B cell (primary cell): ENCODE measurements around the gene RAB3IL1. TPM values are rescaled to one million over a fixed set of nuclear protein-coding genes. Genes with fewer than 3 reads are reported as not detected.

Experiments
- ATAC-seq: fragments of 200-7000 bp; cut with Tn5 transposase; one replicate; pipeline ENCODE4 v1.10.0; 2021; ENCODE audit warnings: low read depth, mild to moderate bottlenecking, moderate number of reproducible peaks, moderate library complexity
- CTCF ChIA-PET: fragments of 350-600 bp; sonication (Branson Sonifier 250); formaldehyde crosslinking; loops from one replicate; lab custom pipeline; 2021; ENCODE audit warnings: antibody characterized with exemption, inconsistent platforms; lab: Charles Lee
- POLR2A ChIA-PET: fragments of 350-600 bp; sonication (Branson Sonifier 250); formaldehyde crosslinking; loops from one replicate; lab custom pipeline; 2021; ENCODE audit warnings: antibody characterized with exemption; lab: Charles Lee
- DNase-seq: peaks from one replicate; pipeline ENCODE4 v3.0.0; 2013
- H2AFZ ChIP-seq: 2 replicates; pipeline ENCODE4 v1.6.1; 2012; ENCODE audit warnings: mild to moderate bottlenecking, low read depth, low read length; ENCODE audit not compliant: insufficient read depth, poor library complexity, severe bottlenecking
- H3K27ac ChIP-seq, 2 donors: 1 replicate in 1 of 2; 2 replicates in 1 of 2; pipeline ENCODE4 v1.5.1; 2012 to 2013; ENCODE audit warnings: low read length in 2 of 2, mild to moderate bottlenecking in 2 of 2, moderate library complexity in 1 of 2
- H3K27me3 ChIP-seq, 4 experiments: fragments of 200-600 bp in 1 of 4; sonication (generic) in 1 of 4; replicated peaks in 1 of 4; 1 replicate in 2 of 4; 2 replicates in 2 of 4; pipeline versions ENCODE4 v1.6.1 to v1.7.0; 2013 to 2016; ENCODE audit warnings: low read length in 3 of 4, mild to moderate bottlenecking in 2 of 4, mixed read lengths in 1 of 4, moderate library complexity in 1 of 4; ENCODE audit not compliant: insufficient read depth in 4 of 4, control insufficient read depth in 3 of 4; ENCODE audit errors: control extremely low read depth in 1 of 4
- H3K36me3 ChIP-seq, 2 experiments: replicated peaks in 1 of 2; 1 replicate in 1 of 2; 2 replicates in 1 of 2; pipeline versions ENCODE4 v1.6.1 to v1.7.1; 2013; ENCODE audit warnings: low read length in 1 of 2; ENCODE audit not compliant: insufficient read depth in 2 of 2, control insufficient read depth in 1 of 2; ENCODE audit errors: control extremely low read depth in 1 of 2, extremely low read depth in 1 of 2
- H3K4me1 ChIP-seq, 2 donors: fragments of 200-600 bp in 1 of 2; sonication (generic) in 1 of 2; 1 replicate in 1 of 2; 2 replicates in 1 of 2; pipeline versions ENCODE4 v1.5.1 to v1.6.1; 2013 to 2017; ENCODE audit warnings: low read length in 2 of 2; ENCODE audit not compliant: control insufficient read depth in 2 of 2, insufficient read depth in 2 of 2
- H3K4me2 ChIP-seq: replicated peaks from 2 replicates; pipeline ENCODE3; 2012; ENCODE audit warnings: mild to moderate bottlenecking, low read depth, low read length; ENCODE audit not compliant: poor library complexity, severe bottlenecking
- H3K4me3 ChIP-seq, 5 experiments: fragments of 200-600 bp in 1 of 5; sonication (generic) in 1 of 5; 1 replicate in 3 of 5; 2 replicates in 2 of 5; pipeline versions ENCODE4 v1.5.1 to v1.7.0; 2011 to 2016; ENCODE audit warnings: low read length in 4 of 5, mild to moderate bottlenecking in 4 of 5, low read depth in 2 of 5, control low read depth in 1 of 5, moderate library complexity in 1 of 5; ENCODE audit not compliant: insufficient read depth in 1 of 5; ENCODE audit errors: control extremely low read depth in 1 of 5, extremely low read depth in 1 of 5
- H3K79me2 ChIP-seq: fragments of 200-600 bp; sonication (generic); one replicate; pipeline ENCODE4 v1.6.0; 2016; ENCODE audit warnings: low read length; ENCODE audit not compliant: control insufficient read depth, insufficient read depth
- H3K9ac ChIP-seq: fragments of 200-600 bp; sonication (generic); 2 replicates; pipeline ENCODE4 v1.6.1; 2017; ENCODE audit warnings: mild to moderate bottlenecking, low read length, moderate library complexity
- H3K9me3 ChIP-seq, 3 donors: one replicate each; pipeline versions ENCODE4 v1.6.1 to v1.7.1; 2013; ENCODE audit warnings: low read length in 2 of 3; ENCODE audit not compliant: control insufficient read depth in 2 of 3, insufficient read depth in 1 of 3; ENCODE audit errors: control extremely low read depth in 1 of 3
- H4K20me1 ChIP-seq: 2 replicates; pipeline ENCODE4 v1.6.0; 2012; ENCODE audit warnings: mild to moderate bottlenecking, low read length; ENCODE audit not compliant: insufficient read depth, control insufficient read depth, poor library complexity, severe bottlenecking
- H3K27ac Mint-ChIP-seq: one replicate; pipeline ENCODE4 v1.8.0; 2021; ENCODE audit warnings: mixed read lengths
- H3K27me3 Mint-ChIP-seq: one replicate; pipeline ENCODE4 v1.8.0; 2021; ENCODE audit warnings: mixed read lengths
- H3K4me1 Mint-ChIP-seq: one replicate; pipeline ENCODE4 v1.8.0; 2021; ENCODE audit warnings: mixed read lengths
- H3K4me3 Mint-ChIP-seq: one replicate; pipeline ENCODE4 v1.8.0; 2021; ENCODE audit warnings: mixed read lengths
- H3K9me3 Mint-ChIP-seq: one replicate; pipeline ENCODE4 v1.8.0; 2022; ENCODE audit warnings: mixed read lengths; ENCODE audit not compliant: insufficient read depth
- EZH2 ChIP-seq: IDR thresholded peaks from 2 replicates; pipeline ENCODE4 v1.6.1; 2012; ENCODE audit warnings: borderline replicate concordance, low read depth, mild to moderate bottlenecking, moderate library complexity, low read length; ENCODE audit not compliant: insufficient read depth, poor library complexity, severe bottlenecking
- WGBS: methylation state at CpG from one replicate; pipeline ENCODE4 v1.1.5; 2013; ENCODE audit warnings: missing lambda C conversion rate; ENCODE audit not compliant: insufficient coverage; 5-methylcytosine and 5-hydroxymethylcytosine counted together
- intact Hi-C: fragments of 100-400 bp; cut with micrococcal nuclease; formaldehyde crosslinking; loops from one replicate; pipeline ENCODE4 v1.10.0; 2022
- polyA plus RNA-seq: library from polyadenylated mRNA; depleted of rRNA; stranded (reverse); fragments of >200 nt; gene quantifications from 2 replicates; pipeline ENCODE4 v1.2.3, GENCODE V29; 2012
- total RNA-seq, 2 donors: library from RNA; stranded (reverse); fragments of 120-200 nt in 1 of 2; gene quantifications; 1 replicate in 1 of 2; 2 replicates in 1 of 2; pipeline versions ENCODE4 v1.2.3 to v1.2.4, GENCODE V29; 2013 to 2022
- TF ChIP-seq, protein P1 (sequence below): fragments of 200-600 bp; IDR thresholded peaks from one replicate; pipeline ENCODE4 v1.8.0; 2022; ENCODE audit warnings: antibody characterized with exemption, mild to moderate bottlenecking

RAB3IL1 gene
- total and polyA plus RNA-seq, 2 donors (not counting 1 experiment from before 2014, with no cell fraction given) = 0.27 TPM; not detected in 1

DNA sequence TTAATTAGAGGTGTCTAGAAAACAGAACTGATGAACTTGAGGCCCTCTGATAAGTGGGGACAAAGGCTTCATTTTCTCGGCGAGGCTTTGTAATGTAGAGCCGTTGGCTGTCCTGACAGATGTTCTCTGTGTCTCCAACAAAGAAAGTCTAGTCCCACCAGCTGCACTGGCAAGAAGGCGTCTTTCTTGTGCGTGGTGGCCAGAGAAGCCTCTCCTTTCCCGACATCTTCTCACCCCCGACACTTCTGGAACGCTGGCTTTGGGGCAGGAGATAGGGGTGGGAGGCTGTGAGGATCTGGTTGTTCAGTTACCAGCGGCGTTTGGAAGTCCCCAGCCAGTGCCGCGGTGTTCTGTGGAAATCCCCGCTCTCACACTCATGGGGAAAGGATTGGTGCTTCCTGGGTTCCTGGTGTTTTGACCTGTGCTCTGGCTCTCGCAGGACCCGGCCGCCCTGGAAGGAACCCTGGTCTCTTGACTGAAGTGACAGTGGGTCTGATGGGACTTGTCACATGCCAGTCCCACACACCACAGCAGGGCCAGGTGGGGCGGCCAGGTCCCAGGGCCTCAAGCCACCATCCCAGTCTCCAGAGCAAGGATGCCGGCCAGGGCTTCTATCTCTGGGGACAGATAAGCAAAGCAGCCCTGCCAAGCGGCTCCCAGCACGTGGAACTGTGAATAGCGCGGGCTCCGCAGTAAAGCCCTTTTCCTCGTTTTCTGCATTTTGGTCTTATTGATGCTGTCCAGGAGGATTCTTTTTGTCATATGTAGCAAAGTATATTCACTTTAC, 66.1 kb downstream of the RAB3IL1 start:
- DNase-seq (no peak), ATAC-seq (no peak)
- H3K4me2 ChIP-seq = no peak overlapping the region
- POLR2A ChIA-PET = no interaction called here
- no peak for TF ChIP-seq EZH2
- TF ChIP-seq, protein P1, sequence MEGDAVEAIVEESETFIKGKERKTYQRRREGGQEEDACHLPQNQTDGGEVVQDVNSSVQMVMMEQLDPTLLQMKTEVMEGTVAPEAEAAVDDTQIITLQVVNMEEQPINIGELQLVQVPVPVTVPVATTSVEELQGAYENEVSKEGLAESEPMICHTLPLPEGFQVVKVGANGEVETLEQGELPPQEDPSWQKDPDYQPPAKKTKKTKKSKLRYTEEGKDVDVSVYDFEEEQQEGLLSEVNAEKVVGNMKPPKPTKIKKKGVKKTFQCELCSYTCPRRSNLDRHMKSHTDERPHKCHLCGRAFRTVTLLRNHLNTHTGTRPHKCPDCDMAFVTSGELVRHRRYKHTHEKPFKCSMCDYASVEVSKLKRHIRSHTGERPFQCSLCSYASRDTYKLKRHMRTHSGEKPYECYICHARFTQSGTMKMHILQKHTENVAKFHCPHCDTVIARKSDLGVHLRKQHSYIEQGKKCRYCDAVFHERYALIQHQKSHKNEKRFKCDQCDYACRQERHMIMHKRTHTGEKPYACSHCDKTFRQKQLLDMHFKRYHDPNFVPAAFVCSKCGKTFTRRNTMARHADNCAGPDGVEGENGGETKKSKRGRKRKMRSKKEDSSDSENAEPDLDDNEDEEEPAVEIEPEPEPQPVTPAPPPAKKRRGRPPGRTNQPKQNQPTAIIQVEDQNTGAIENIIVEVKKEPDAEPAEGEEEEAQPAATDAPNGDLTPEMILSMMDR = no peak
- no peaks in the 10 kb centered on the region for H3K79me2 ChIP-seq
- Mint-ChIP-seq H3K4me1 (no peaks in the 10 kb centered on the region), H3K27ac (no peak overlapping the region), H3K27me3 (no peaks in the 10 kb centered on the region), H3K4me3 (no peak overlapping the region), H3K9me3 (no peaks in the 10 kb centered on the region)
- CTCF ChIA-PET = no interaction called here
- no peaks in the 10 kb centered on the region for H3K9me3 ChIP-seq
- no peak overlapping the region for H3K4me3 ChIP-seq
- WGBS = 91% methylated on average over 17 of the region's 24 CpGs
- H3K27me3 ChIP-seq = peaks cover 0 to 2% (median 0%) of the 10 kb centered on the region in 4 experiments
- no peak overlapping the region for H2AFZ ChIP-seq
- no peaks in the 10 kb centered on the region for H4K20me1 ChIP-seq
- no peaks in the 10 kb centered on the region for H3K4me1 ChIP-seq
- intact Hi-C loops = no loop called here
- no peak overlapping the region for H3K9ac ChIP-seq
- no peaks in the 10 kb centered on the region for H3K36me3 ChIP-seq
- H3K27ac ChIP-seq = no peak overlapping the region

DNA sequence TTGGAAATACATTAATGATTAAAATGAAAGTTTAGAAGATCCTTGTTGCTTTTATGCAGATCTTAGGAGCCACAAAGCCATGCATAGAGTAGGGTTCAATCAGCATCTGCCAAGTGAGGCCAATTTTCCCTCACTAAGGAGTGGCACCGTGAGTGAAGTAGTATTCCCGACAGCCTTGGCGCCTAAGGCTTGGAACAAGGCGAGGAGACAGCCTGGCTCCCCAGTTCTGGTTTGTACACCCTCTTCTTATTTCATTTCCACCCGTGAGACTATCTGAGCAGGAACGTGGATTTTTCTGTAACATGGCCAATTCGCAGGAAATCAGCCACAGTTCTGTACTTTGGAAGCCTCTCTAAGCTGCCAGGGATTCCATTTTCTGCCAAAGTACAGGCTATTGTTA, 66.7 kb downstream of the RAB3IL1 start:
- H3K27ac Mint-ChIP-seq = no peak overlapping the region
- ATAC-seq = no peak
- POLR2A ChIA-PET = no interaction called here
- TF ChIP-seq, protein P1 = no peak
- H3K27me3 Mint-ChIP-seq = no peaks in the 10 kb centered on the region
- no peak overlapping the region for H3K27ac ChIP-seq
- no peaks in the 10 kb centered on the region for H3K9me3 Mint-ChIP-seq
- no peak overlapping the region for H2AFZ ChIP-seq
- no peak for DNase-seq
- H3K4me3 Mint-ChIP-seq = no peak overlapping the region
- no peaks in the 10 kb centered on the region for H3K9me3 ChIP-seq
- no peaks in the 10 kb centered on the region for H3K4me1 ChIP-seq
- H3K27me3 ChIP-seq = peaks cover 0 to 2% (median 0%) of the 10 kb centered on the region in 4 experiments
- no peaks in the 10 kb centered on the region for H3K36me3 ChIP-seq
- no peaks in the 10 kb centered on the region for H4K20me1 ChIP-seq
- intact Hi-C loops = no loop called here
- WGBS = 100% methylated on average over 7 of the region's 7 CpGs
- H3K4me1 Mint-ChIP-seq = no peaks in the 10 kb centered on the region
- no peaks in the 10 kb centered on the region for H3K79me2 ChIP-seq
- CTCF ChIA-PET = no interaction called here
- no peak overlapping the region for H3K4me3 ChIP-seq
- no peak overlapping the region for H3K9ac ChIP-seq
- H3K4me2 ChIP-seq = no peak overlapping the region
